CD4-positive, alpha-beta memory T cell (primary cell): Measurements from ENCODE around the gene METRNL. TPM values are rescaled to one million over a fixed set of nuclear protein-coding genes. Genes with fewer than 3 reads are reported as not detected.
"Not testable (repeated sequence)": the region's sequence is repeated elsewhere in the genome, so short reads cannot be mapped to it uniquely, and the experiment has no call there.

Experiments used
- CTCF ChIA-PET: fragments of 350-600 bp; sonication (Branson Sonifier 250); formaldehyde crosslinking; loops from one replicate; lab custom pipeline; 2021; ENCODE audit warnings: inconsistent platforms; ENCODE audit not compliant: partially characterized antibody; lab: Charles Lee
- POLR2A ChIA-PET: fragments of 350-600 bp; sonication (Branson Sonifier 250); formaldehyde crosslinking; loops from one replicate; lab custom pipeline; 2021; ENCODE audit not compliant: partially characterized antibody; lab: Charles Lee
- DNase-seq, 5 donors: peaks; one replicate each; pipeline versions ENCODE4 v3.0.0 to v3.0.0-alpha.2; 2020 to 2022; ENCODE audit warnings: mixed read lengths in 1 of 5
- H3K27ac ChIP-seq: one replicate; pipeline ENCODE4 v1.7.0; 2013; ENCODE audit warnings: low read depth, low read length
- H3K27me3 ChIP-seq: 2 replicates; pipeline ENCODE4 v1.7.0; 2013; ENCODE audit warnings: mild to moderate bottlenecking, low read length, moderate library complexity; ENCODE audit not compliant: insufficient read depth
- H3K36me3 ChIP-seq: 2 replicates; pipeline ENCODE4 v1.7.0; 2013; ENCODE audit warnings: mild to moderate bottlenecking, low read length, moderate library complexity; ENCODE audit not compliant: insufficient read depth
- H3K4me1 ChIP-seq: 2 replicates; pipeline ENCODE4 v1.7.0; 2013; ENCODE audit warnings: mild to moderate bottlenecking, low read length, moderate library complexity; ENCODE audit not compliant: insufficient read depth
- H3K4me3 ChIP-seq, 2 donors: one replicate each; pipeline ENCODE4 v1.7.0; 2013; ENCODE audit warnings: low read length in 2 of 2, mild to moderate bottlenecking in 1 of 2
- H3K9me3 ChIP-seq, 2 donors: one replicate each; pipeline ENCODE4 v1.7.0; 2013; ENCODE audit warnings: low read length in 2 of 2, control low read depth in 1 of 2; ENCODE audit not compliant: control insufficient read depth in 1 of 2
- H3K27ac Mint-ChIP-seq, 7 donors: one replicate each; pipeline ENCODE4 v1.8.0; 2020 to 2021; ENCODE audit warnings: mixed read lengths in 7 of 7, mild to moderate bottlenecking in 6 of 7, inconsistent platforms in 3 of 7, moderate library complexity in 3 of 7
- H3K27me3 Mint-ChIP-seq, 2 donors: one replicate each; pipeline ENCODE4 v1.8.0; 2020 to 2021; ENCODE audit warnings: mixed read lengths in 2 of 2
- H3K36me3 Mint-ChIP-seq, 2 donors: one replicate each; pipeline ENCODE4 v1.8.0; 2020 to 2021; ENCODE audit warnings: mixed read lengths in 2 of 2, inconsistent platforms in 1 of 2, mild to moderate bottlenecking in 1 of 2
- H3K4me1 Mint-ChIP-seq, 4 donors: one replicate each; pipeline ENCODE4 v1.8.0; 2020 to 2021; ENCODE audit warnings: mixed read lengths in 4 of 4, mild to moderate bottlenecking in 1 of 4
- H3K4me3 Mint-ChIP-seq, 8 donors: one replicate each; pipeline ENCODE4 v1.8.0; 2020 to 2021; ENCODE audit warnings: mixed read lengths in 8 of 8, mild to moderate bottlenecking in 7 of 8, moderate library complexity in 6 of 8, inconsistent platforms in 3 of 8
- H3K9me3 Mint-ChIP-seq, 8 donors: one replicate each; pipeline ENCODE4 v1.8.0; 2020 to 2021; ENCODE audit warnings: mixed read lengths in 8 of 8, mild to moderate bottlenecking in 5 of 8, inconsistent platforms in 3 of 8, moderate library complexity in 1 of 8
- intact Hi-C: fragments of 100-400 bp; cut with micrococcal nuclease; formaldehyde crosslinking; loops from one replicate; pipeline ENCODE4 v1.15.1; 2023
- polyA plus RNA-seq, 2 donors: library from polyadenylated mRNA; unstranded; fragments of 300-500 nt; fragmentation: Illumina TruSeq; gene quantifications; one replicate each; pipeline ENCODE4 v1.2.3, GENCODE V29; 2021
- total RNA-seq, 2 experiments: library from RNA; stranded (reverse); gene quantifications; one replicate each; pipeline ENCODE4 v1.2.3, GENCODE V29; 2021

METRNL gene, protein sequence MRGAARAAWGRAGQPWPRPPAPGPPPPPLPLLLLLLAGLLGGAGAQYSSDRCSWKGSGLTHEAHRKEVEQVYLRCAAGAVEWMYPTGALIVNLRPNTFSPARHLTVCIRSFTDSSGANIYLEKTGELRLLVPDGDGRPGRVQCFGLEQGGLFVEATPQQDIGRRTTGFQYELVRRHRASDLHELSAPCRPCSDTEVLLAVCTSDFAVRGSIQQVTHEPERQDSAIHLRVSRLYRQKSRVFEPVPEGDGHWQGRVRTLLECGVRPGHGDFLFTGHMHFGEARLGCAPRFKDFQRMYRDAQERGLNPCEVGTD
- 1 to 10 TPM; 6.2 to 6.5 TPM for total RNA-seq
- polyA plus RNA-seq, result 1 to 10 TPM in 1 of 2 donors, under 1 TPM in 1; 0.67 to 1.8 TPM

DNA sequence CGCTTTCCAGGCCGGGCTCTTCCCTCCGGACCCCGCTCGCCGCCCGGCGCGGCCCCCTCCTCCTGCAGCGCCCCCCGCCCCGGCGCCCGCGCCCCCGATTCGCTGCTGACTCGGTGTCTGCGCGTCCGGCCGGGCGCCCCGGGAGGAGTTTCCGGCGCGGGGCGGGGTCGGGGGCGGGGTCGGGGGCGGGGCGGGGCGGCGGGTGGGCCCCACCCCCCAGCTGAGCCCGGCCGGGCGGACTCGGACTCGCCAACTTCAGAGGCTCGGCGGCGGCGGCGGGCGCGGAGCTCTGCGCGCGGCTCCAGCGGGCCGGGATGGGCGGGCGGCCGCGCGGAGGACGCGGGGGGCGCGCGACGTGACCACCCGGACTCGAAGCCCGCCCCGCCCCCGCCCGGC lies at the start of gene METRNL:
METRNL (plus strand) TSS at position 258 of the 396 bp plus-strand sequence. CDS start 207 bp downstream, outside the sequence.
- Histone ChIP-seq H3K36me3 (no peaks in the 10 kb centered on the region), H3K4me3 (peak within 1 kb of the TSS in 1 of 2 donors; percentile 49), H3K27me3 (no peaks in the 10 kb centered on the region), H3K9me3 (no peaks in the 10 kb centered on the region), H3K27ac (no peak within 1 kb of the TSS), H3K4me1 (peaks cover 27% of the 10 kb centered on the region)
- intact Hi-C loops, result loop anchor here (1.0 kb wide), 1 partner anchor 28 kb away; no protein-coding TSS in a partner anchor
- H3K36me3 Mint-ChIP-seq, result peaks cover 0 to 5% of the 10 kb centered on the region in 2 donors
- H3K4me1 Mint-ChIP-seq, result peaks cover 12 to 33% (median 25%) of the 10 kb centered on the region in 4 donors
- peak in 4 of 5 donors; percentile 38 to 57 (median 44) for DNase-seq
- H3K27ac Mint-ChIP-seq, result no peak within 1 kb of the TSS
- peaks cover 0 to 4% (median 0%) of the 10 kb centered on the region in 8 donors for H3K9me3 Mint-ChIP-seq
- ChIA-PET CTCF (no interaction called here), POLR2A (interaction anchor here (0.7 to 2.5 kb wide), 6 partner anchors 9 to 215 kb away, joined by 4 to 19 read pairs (median 4); no protein-coding TSS in a partner anchor)
- H3K27me3 Mint-ChIP-seq, result no peaks in the 10 kb centered on the region
- H3K4me3 Mint-ChIP-seq, result peak within 1 kb of the TSS in 5 of 8 donors; percentile 22 to 69 (median 66)

DNA sequence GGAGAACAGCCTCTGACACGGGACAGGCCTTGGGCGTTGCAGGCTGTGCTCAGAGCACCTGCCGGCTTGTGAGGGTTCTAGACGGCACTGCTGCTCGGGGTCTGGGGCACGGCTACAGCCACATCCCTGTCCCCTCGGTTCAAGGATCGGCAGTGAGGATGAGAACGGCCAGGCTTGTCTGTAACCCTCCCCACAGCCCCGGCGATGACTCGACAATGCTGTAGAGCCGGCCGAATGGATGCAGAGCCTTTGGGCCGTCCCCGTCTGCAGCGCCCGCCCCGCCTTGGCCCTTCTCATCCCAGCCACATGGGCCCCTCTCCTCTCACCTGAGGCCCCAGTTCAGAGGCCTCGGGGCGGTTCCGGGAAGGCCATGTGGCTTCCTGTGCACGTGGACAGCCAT lies 49.0 kb upstream of the METRNL start:
- no peaks in the 10 kb centered on the region for H3K27me3 ChIP-seq
- Mint-ChIP-seq H3K27me3 (no peaks in the 10 kb centered on the region), H3K36me3 (peaks cover 14 to 28% of the 10 kb centered on the region in 2 donors), H3K4me3 (no peak overlapping the region), H3K4me1 (peaks cover 3 to 9% (median 8%) of the 10 kb centered on the region in 4 donors), H3K9me3 (no peaks in the 10 kb centered on the region), H3K27ac (no peak overlapping the region)
- no peak overlapping the region for H3K27ac ChIP-seq
- no peak for DNase-seq
- no peak overlapping the region for H3K4me3 ChIP-seq
- intact Hi-C loops, result no loop called here
- H3K36me3 ChIP-seq, result no peaks in the 10 kb centered on the region
- ChIA-PET POLR2A (no interaction called here), CTCF (no interaction called here)
- no peaks in the 10 kb centered on the region for H3K4me1 ChIP-seq
- H3K9me3 ChIP-seq, result no peaks in the 10 kb centered on the region

DNA sequence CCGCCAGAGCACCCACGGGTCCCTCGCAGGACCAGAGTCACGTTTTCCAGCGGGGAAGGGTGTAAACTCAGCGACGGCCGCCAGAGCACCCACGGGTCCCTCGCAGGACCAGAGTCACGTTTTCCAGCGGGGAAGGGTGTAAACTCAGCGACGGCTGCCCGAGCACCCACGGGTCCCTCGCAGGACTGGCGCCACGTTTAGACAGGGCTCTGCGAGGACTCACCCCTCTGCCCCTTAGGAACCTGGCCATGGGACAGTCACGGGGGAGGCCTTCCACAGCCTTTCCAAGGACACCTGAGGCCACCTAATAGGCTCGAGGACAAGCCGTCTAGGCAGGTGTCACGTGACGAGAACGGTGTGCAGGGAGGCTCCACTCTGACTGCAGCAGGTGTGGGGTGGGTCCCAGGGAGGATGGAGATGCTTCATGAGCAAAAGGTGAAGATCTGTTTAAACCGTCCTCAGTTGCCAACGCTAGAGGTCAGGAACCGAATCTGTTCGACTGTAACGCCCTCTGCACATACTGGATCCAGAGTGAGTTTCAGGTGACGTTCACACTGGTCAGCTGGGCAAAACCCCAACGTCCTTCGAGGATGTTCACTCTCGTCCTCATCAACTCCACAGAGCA lies 48.0 kb upstream of the METRNL start:
- H3K9me3 Mint-ChIP-seq, result no peaks in the 10 kb centered on the region
- intact Hi-C loops, result no loop called here
- POLR2A ChIA-PET, result no interaction called here
- Histone ChIP-seq H3K4me3 (no peak overlapping the region), H3K4me1 (no peaks in the 10 kb centered on the region), H3K36me3 (no peaks in the 10 kb centered on the region), H3K9me3 (no peaks in the 10 kb centered on the region), H3K27me3 (no peaks in the 10 kb centered on the region), H3K27ac (no peak overlapping the region)
- H3K27ac Mint-ChIP-seq, result no peak overlapping the region
- H3K4me3 Mint-ChIP-seq, result no peak overlapping the region
- CTCF ChIA-PET, result no interaction called here
- H3K27me3 Mint-ChIP-seq, result no peaks in the 10 kb centered on the region
- DNase-seq, result no peak
- peaks cover 0 to 2% (median under 1%) of the 10 kb centered on the region in 4 donors for H3K4me1 Mint-ChIP-seq
- peaks cover 20 to 32% of the 10 kb centered on the region in 2 donors for H3K36me3 Mint-ChIP-seq

DNA sequence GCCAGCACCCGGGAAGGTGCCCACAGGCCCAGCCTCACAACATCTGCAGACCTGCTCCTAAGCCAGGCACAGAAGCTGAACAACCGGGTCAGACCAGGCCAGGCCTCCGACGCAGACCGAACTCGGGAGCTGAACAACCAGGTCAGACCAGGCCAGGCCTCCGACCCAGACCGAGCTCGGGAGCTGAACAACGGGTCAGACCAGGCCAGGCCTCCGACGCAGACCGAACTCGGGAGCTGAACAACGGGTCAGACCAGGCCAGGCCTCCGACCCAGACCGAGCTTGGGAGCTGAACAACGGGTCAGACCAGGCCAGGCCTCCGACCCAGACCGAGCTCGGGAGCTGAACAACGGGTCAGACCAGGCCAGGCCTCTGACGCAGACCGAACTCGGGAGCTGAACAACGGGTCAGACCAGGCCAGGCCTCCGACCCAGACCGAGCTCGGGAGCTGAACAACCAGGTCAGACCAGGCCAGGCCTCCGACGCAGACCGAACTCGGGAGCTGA lies 47.4 kb upstream of the METRNL start:
- H3K4me1 Mint-ChIP-seq, intact Hi-C loops, H3K27me3 Mint-ChIP-seq, CTCF ChIA-PET, POLR2A ChIA-PET, H3K9me3 Mint-ChIP-seq, H3K36me3 ChIP-seq, H3K4me3 Mint-ChIP-seq, H3K4me1 ChIP-seq, H3K9me3 ChIP-seq, H3K4me3 ChIP-seq, H3K27me3 ChIP-seq, H3K27ac ChIP-seq, DNase-seq, H3K27ac Mint-ChIP-seq: not testable (repeated sequence)
- H3K36me3 Mint-ChIP-seq, result peaks cover 24 to 38% of the 10 kb centered on the region in 2 donors

DNA sequence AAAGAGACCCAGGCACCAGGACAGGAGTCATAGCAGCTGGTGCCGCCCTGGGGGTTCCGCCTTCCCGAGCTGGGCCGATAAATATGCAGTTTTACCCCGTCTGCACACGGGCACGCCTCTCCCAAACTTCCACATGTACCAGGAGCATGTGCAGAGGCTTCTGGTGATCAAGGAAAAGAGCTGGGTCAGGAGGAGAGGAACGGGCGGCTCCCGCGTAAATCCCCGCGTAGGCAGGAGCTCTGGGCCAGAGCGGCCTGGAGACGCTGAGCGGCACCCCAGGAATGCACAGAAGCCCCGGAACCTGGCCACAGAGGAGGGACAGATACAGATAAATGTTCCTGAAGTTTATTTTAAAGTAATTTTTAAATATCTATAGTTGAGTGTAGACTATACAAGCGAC lies 46.6 kb upstream of the METRNL start:
- Mint-ChIP-seq H3K27ac (peak overlapping the region in 1 of 7 donors; percentile 22), H3K4me1 (no peaks in the 10 kb centered on the region), H3K4me3 (no peak overlapping the region), H3K36me3 (peaks cover 30 to 43% of the 10 kb centered on the region in 2 donors), H3K27me3 (no peaks in the 10 kb centered on the region), H3K9me3 (no peaks in the 10 kb centered on the region)
- Histone ChIP-seq H3K9me3 (no peaks in the 10 kb centered on the region), H3K27me3 (no peaks in the 10 kb centered on the region), H3K4me3 (no peak overlapping the region), H3K4me1 (no peaks in the 10 kb centered on the region), H3K36me3 (no peaks in the 10 kb centered on the region), H3K27ac (no peak overlapping the region)
- DNase-seq, result no peak
- ChIA-PET POLR2A (no interaction called here), CTCF (no interaction called here)
- intact Hi-C loops, result no loop called here

DNA sequence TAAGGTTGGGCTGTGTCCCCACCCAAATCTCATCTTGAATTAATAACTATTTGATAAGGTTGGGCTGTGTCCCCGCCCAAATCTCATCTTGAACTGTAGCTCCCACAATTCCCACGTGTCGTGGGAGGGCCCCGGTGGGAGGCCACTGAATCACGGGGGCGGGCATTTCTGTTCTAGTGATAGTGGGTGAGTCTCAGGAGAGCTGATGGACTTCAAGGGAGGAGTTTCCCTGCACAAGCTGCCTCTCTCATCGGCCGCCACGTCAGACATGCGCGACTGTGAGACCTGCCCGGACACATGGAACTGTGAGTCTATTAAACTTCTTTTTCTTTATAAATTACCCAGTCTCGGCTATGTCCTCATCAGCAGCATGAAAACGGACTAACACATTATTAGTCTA lies 44.9 kb upstream of the METRNL start:
- Histone ChIP-seq H3K27me3 (no peaks in the 10 kb centered on the region), H3K4me3 (no peak overlapping the region), H3K4me1 (no peaks in the 10 kb centered on the region), H3K9me3 (no peaks in the 10 kb centered on the region), H3K36me3 (no peaks in the 10 kb centered on the region), H3K27ac (no peak overlapping the region)
- H3K4me3 Mint-ChIP-seq, result no peak overlapping the region
- ChIA-PET CTCF (no interaction called here), POLR2A (interaction anchor here (0.7 kb wide), 1 partner anchor 14 kb away, joined by 3 read pairs; no protein-coding TSS in a partner anchor)
- intact Hi-C loops, result no loop called here
- no peak for DNase-seq
- H3K9me3 Mint-ChIP-seq, result no peaks in the 10 kb centered on the region
- no peaks in the 10 kb centered on the region for H3K27me3 Mint-ChIP-seq
- H3K4me1 Mint-ChIP-seq, result no peaks in the 10 kb centered on the region
- no peak overlapping the region for H3K27ac Mint-ChIP-seq
- H3K36me3 Mint-ChIP-seq, result peaks cover 29 to 45% of the 10 kb centered on the region in 2 donors

DNA sequence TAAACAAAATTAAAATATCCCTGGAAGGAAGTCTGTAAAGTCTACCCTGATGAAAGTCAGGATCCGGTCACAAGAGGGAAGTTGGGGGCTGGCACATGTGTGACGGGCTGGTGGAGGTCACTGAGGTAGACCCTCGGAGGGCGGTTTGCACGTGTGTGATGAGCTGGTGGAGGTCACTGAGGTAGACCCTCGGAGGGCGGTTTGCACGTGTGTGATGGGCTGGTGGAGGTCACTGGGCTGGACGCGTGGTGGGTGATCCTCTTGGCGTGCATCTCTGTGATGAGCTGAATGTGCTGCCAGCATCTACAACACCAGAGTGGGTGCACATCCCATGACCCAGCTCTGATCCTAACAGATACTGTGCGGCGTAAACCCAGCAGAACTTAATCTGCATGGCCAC lies 43.7 kb upstream of the METRNL start:
- H3K27me3 Mint-ChIP-seq, result no peaks in the 10 kb centered on the region
- intact Hi-C loops, result no loop called here
- POLR2A ChIA-PET, result no interaction called here
- H3K4me1 Mint-ChIP-seq, result no peaks in the 10 kb centered on the region
- Histone ChIP-seq H3K36me3 (no peaks in the 10 kb centered on the region), H3K4me1 (no peaks in the 10 kb centered on the region), H3K27ac (no peak overlapping the region), H3K9me3 (no peaks in the 10 kb centered on the region), H3K27me3 (no peaks in the 10 kb centered on the region), H3K4me3 (no peak overlapping the region)
- H3K9me3 Mint-ChIP-seq, result peaks cover 0 to 9% (median 3%) of the 10 kb centered on the region in 8 donors
- CTCF ChIA-PET, result interaction anchor here (0.6 kb wide), 1 partner anchor 195 kb away, joined by 3 read pairs; no protein-coding TSS in a partner anchor
- H3K36me3 Mint-ChIP-seq, result peaks cover 32 to 45% of the 10 kb centered on the region in 2 donors
- no peak overlapping the region for H3K4me3 Mint-ChIP-seq
- no peak overlapping the region for H3K27ac Mint-ChIP-seq
- DNase-seq, result no peak
